DND-41 (cell line): Measurements from ENCODE around the gene XRCC6.

Experiments used
- ATAC-seq: fragments of 200-7000 bp; cut with Tn5 transposase; 3 replicates; pipeline ENCODE4 v1.9.1; 2021; ENCODE audit warnings: low read depth; ENCODE audit not compliant: insufficient read depth
- DNase-seq: peaks from one replicate; pipeline ENCODE4 v3.0.0-alpha.2; 2020
- H2AFZ ChIP-seq: 2 replicates; pipeline ENCODE4 v1.6.0; 2012; ENCODE audit warnings: low read depth, low read length
- H3K27ac ChIP-seq: 2 replicates; pipeline ENCODE4 v1.5.1; 2012; ENCODE audit warnings: low read length, inconsistent platforms
- H3K27me3 ChIP-seq: fragments of 200-600 bp; sonication (generic); 2 replicates; pipeline ENCODE4 v1.6.0; 2012; ENCODE audit warnings: low read length, mild to moderate bottlenecking, inconsistent platforms; ENCODE audit not compliant: insufficient read depth, poor library complexity
- H3K36me3 ChIP-seq: 2 replicates; pipeline ENCODE4 v1.5.1; 2012; ENCODE audit warnings: low read length, inconsistent platforms; ENCODE audit not compliant: insufficient read depth
- H3K4me1 ChIP-seq: 2 replicates; pipeline ENCODE4 v1.5.1; 2012; ENCODE audit warnings: mild to moderate bottlenecking, low read length; ENCODE audit not compliant: insufficient read depth
- H3K4me2 ChIP-seq: 2 replicates; pipeline ENCODE4 v1.6.0; 2012; ENCODE audit warnings: mild to moderate bottlenecking, moderate library complexity, low read length, inconsistent platforms; ENCODE audit not compliant: insufficient read depth
- H3K4me3 ChIP-seq, 2 experiments: fragments of 200-600 bp in 1 of 2; shearing (Covaris generic) in 1 of 2; 2 replicates each; pipeline ENCODE4 v1.5.1; 2012 to 2016; ENCODE audit warnings: inconsistent platforms in 2 of 2, low read length in 2 of 2, mild to moderate bottlenecking in 2 of 2, low read depth in 1 of 2, moderate library complexity in 1 of 2
- H3K79me2 ChIP-seq: 2 replicates; pipeline ENCODE4 v1.6.0; 2012; ENCODE audit warnings: low read length, inconsistent platforms; ENCODE audit not compliant: insufficient read depth
- H3K9ac ChIP-seq: 2 replicates; pipeline ENCODE4 v1.6.0; 2012; ENCODE audit warnings: low read depth, mild to moderate bottlenecking, inconsistent platforms, low read length, moderate library complexity
- H3K9me3 ChIP-seq: 2 replicates; pipeline ENCODE4 v1.5.1; 2012; ENCODE audit warnings: low read length, moderate library complexity, mild to moderate bottlenecking, inconsistent platforms; ENCODE audit not compliant: insufficient read depth, severe bottlenecking
- H4K20me1 ChIP-seq: 2 replicates; pipeline ENCODE4 v1.6.0; 2012; ENCODE audit warnings: low read length; ENCODE audit not compliant: insufficient read depth
- CTCF ChIP-seq: IDR thresholded peaks from 2 replicates; pipeline ENCODE4 v1.5.1; 2012; ENCODE audit warnings: borderline replicate concordance, low read length, moderate library complexity, mild to moderate bottlenecking; ENCODE audit not compliant: poor library complexity, severe bottlenecking; ENCODE audit errors: extremely low read depth
- EZH2 ChIP-seq: IDR thresholded peaks from 3 replicates; pipeline ENCODE4 v1.6.1; 2012; ENCODE audit warnings: borderline replicate concordance, low read depth, mild to moderate bottlenecking, moderate library complexity, low read length, inconsistent platforms; ENCODE audit not compliant: severe bottlenecking

Gene XRCC6

GRCh38 chr22:41595703-41596102 is 25.4 kb upstream of the XRCC6 start:
- TF ChIP-seq CTCF (no peak), EZH2 (no peak)
- DNase-seq = no peak
- no peak overlapping the region for H3K9ac ChIP-seq

GRCh38 chr22:41596776-41597634 is 24.1 kb upstream of the XRCC6 start:
- ATAC-seq = peak; percentile 79
- no peak overlapping the region for H2AFZ ChIP-seq
- no peak overlapping the region for H3K4me3 ChIP-seq
- H3K79me2 ChIP-seq = no peaks in the 10 kb centered on the region
- TF ChIP-seq EZH2 (no peak), CTCF (peak; percentile 84)
- no peaks in the 10 kb centered on the region for H3K9me3 ChIP-seq
- H4K20me1 ChIP-seq = peaks cover 19% of the 10 kb centered on the region
- H3K27ac ChIP-seq = no peak overlapping the region
- H3K36me3 ChIP-seq = peaks cover 6% of the 10 kb centered on the region
- no peaks in the 10 kb centered on the region for H3K4me1 ChIP-seq
- H3K4me2 ChIP-seq = no peak overlapping the region
- no peaks in the 10 kb centered on the region for H3K27me3 ChIP-seq
- no peak overlapping the region for H3K9ac ChIP-seq
- peak; percentile 41 for DNase-seq

More at GRCh38 chr22:41595703-41596102, 25.4 kb upstream of the XRCC6 start:
- Histone ChIP-seq H3K27me3 (no peaks in the 10 kb centered on the region), H3K27ac (no peak overlapping the region), H3K79me2 (no peaks in the 10 kb centered on the region), H3K9me3 (no peaks in the 10 kb centered on the region), H3K4me3 (no peak overlapping the region), H3K4me2 (no peak overlapping the region), H3K36me3 (peaks cover 6% of the 10 kb centered on the region), H2AFZ (no peak overlapping the region), H4K20me1 (peaks cover 18% of the 10 kb centered on the region), H3K4me1 (peaks cover under 1% of the 10 kb centered on the region)
- ATAC-seq = no peak

GRCh38 chr22:41597635-41597953 is 23.5 kb upstream of the XRCC6 start:
- H3K9me3 ChIP-seq = no peaks in the 10 kb centered on the region
- H2AFZ ChIP-seq = no peak overlapping the region
- H3K79me2 ChIP-seq = no peaks in the 10 kb centered on the region
- H3K4me1 ChIP-seq = no peaks in the 10 kb centered on the region
- H4K20me1 ChIP-seq = peaks cover 25% of the 10 kb centered on the region
- H3K27me3 ChIP-seq = no peaks in the 10 kb centered on the region
- ATAC-seq (peak; percentile 37; the same call in 2 of the 3 replicates), DNase-seq (no peak)
- H3K27ac ChIP-seq = no peak overlapping the region
- H3K4me2 ChIP-seq = no peak overlapping the region
- TF ChIP-seq CTCF (no peak), EZH2 (no peak)
- H3K36me3 ChIP-seq = peaks cover 12% of the 10 kb centered on the region
- no peak overlapping the region for H3K9ac ChIP-seq
- H3K4me3 ChIP-seq = no peak overlapping the region
